ENCODE data around the gene HFM1.
"Not testable (repeated sequence)": the region's sequence is repeated elsewhere in the genome, so short reads cannot be mapped to it uniquely, and the experiment has no call there.

HFM1 gene

GRCh38 chr1:91404151-91405012 lies at the start of gene HFM1:
Gene HFM1 (minus strand): TSS chr1:91404837. CDS start chr1:91401082, 3,755 bp downstream.
- Mint-ChIP-seq H3K9me3 (no peaks in the 10 kb centered on the region), H3K36me3 (ENCODE audit: low read depth) (no peaks in the 10 kb centered on the region), H3K4me3 (peak within 1 kb of the TSS; percentile 79), H3K27ac (peak within 1 kb of the TSS; percentile 80), H3K27me3 (peaks cover 34% of the 10 kb centered on the region), H3K4me1 (peaks cover 6% of the 10 kb centered on the region)
- ATAC-seq (peak; percentile 99), DNase-seq (peak; percentile 73)

- no peak overlapping the region for H3K27ac Mint-ChIP-seq
- H3K36me3 Mint-ChIP-seq (ENCODE audit: low read depth): no peaks in the 10 kb centered on the region
- H3K4me3 Mint-ChIP-seq: no peak overlapping the region
- H3K27me3 Mint-ChIP-seq: peaks cover 2% of the 10 kb centered on the region
- H3K9me3 Mint-ChIP-seq: no peaks in the 10 kb centered on the region
- ATAC-seq (no peak), DNase-seq (no peak)
- no peaks in the 10 kb centered on the region for H3K4me1 Mint-ChIP-seq
Observed at GRCh38 chr1:91454136-91454535, 49.5 kb upstream of the HFM1 start.

GRCh38 chr1:91450260-91450659 lies 45.6 kb upstream of the HFM1 start:
- no peak overlapping the region for H3K27ac Mint-ChIP-seq
- DNase-seq (no peak), ATAC-seq (no peak)
- no peaks in the 10 kb centered on the region for H3K9me3 Mint-ChIP-seq
- H3K36me3 Mint-ChIP-seq (ENCODE audit: low read depth): no peaks in the 10 kb centered on the region
- H3K4me1 Mint-ChIP-seq: no peaks in the 10 kb centered on the region
- peaks cover 2% of the 10 kb centered on the region for H3K27me3 Mint-ChIP-seq
- no peak overlapping the region for H3K4me3 Mint-ChIP-seq

GRCh38 chr1:91447782-91448181 lies 43.1 kb upstream of the HFM1 start:
- not testable (repeated sequence) for H3K4me3 Mint-ChIP-seq; DNase-seq; ATAC-seq; H3K27me3 Mint-ChIP-seq; H3K4me1 Mint-ChIP-seq; H3K9me3 Mint-ChIP-seq; H3K36me3 Mint-ChIP-seq (ENCODE audit: low read depth); H3K27ac Mint-ChIP-seq

GRCh38 chr1:91441980-91442379 lies 37.3 kb upstream of the HFM1 start:
- H3K27me3 Mint-ChIP-seq: peaks cover 17% of the 10 kb centered on the region
- not testable (repeated sequence) for H3K9me3 Mint-ChIP-seq; H3K4me3 Mint-ChIP-seq; ATAC-seq; H3K27ac Mint-ChIP-seq; DNase-seq; H3K4me1 Mint-ChIP-seq; H3K36me3 Mint-ChIP-seq (ENCODE audit: low read depth)

- ATAC-seq: no peak
- Mint-ChIP-seq H3K27ac (no peak overlapping the region), H3K9me3 (peaks cover 7% of the 10 kb centered on the region), H3K27me3 (peaks cover 19% of the 10 kb centered on the region), H3K4me1 (peaks cover 6% of the 10 kb centered on the region), H3K4me3 (no peak overlapping the region), H3K36me3 (ENCODE audit: low read depth) (peaks cover 6% of the 10 kb centered on the region)
- no peak for DNase-seq
Observed at GRCh38 chr1:91440847-91441246, 36.2 kb upstream of the HFM1 start.

- Mint-ChIP-seq H3K4me1 (peaks cover 6% of the 10 kb centered on the region), H3K9me3 (peaks cover 7% of the 10 kb centered on the region), H3K27me3 (peaks cover 17% of the 10 kb centered on the region), H3K36me3 (ENCODE audit: low read depth) (peaks cover 6% of the 10 kb centered on the region), H3K27ac (no peak overlapping the region), H3K4me3 (no peak overlapping the region)
- ATAC-seq (no peak), DNase-seq (no peak)
Observed at GRCh38 chr1:91439016-91439415, 34.4 kb upstream of the HFM1 start.

- H3K4me3 Mint-ChIP-seq: no peak overlapping the region
- DNase-seq: no peak
- peaks cover 42% of the 10 kb centered on the region for H3K27me3 Mint-ChIP-seq
- H3K4me1 Mint-ChIP-seq: no peaks in the 10 kb centered on the region
- ATAC-seq: no peak
- H3K9me3 Mint-ChIP-seq: no peaks in the 10 kb centered on the region
- H3K36me3 Mint-ChIP-seq (ENCODE audit: low read depth): no peaks in the 10 kb centered on the region
- H3K27ac Mint-ChIP-seq: no peak overlapping the region
Observed at GRCh38 chr1:91428182-91428798, 23.7 kb upstream of the HFM1 start.

- Mint-ChIP-seq H3K27me3 (peaks cover 46% of the 10 kb centered on the region), H3K9me3 (no peaks in the 10 kb centered on the region), H3K4me1 (no peaks in the 10 kb centered on the region), H3K36me3 (ENCODE audit: low read depth) (no peaks in the 10 kb centered on the region), H3K4me3 (no peak overlapping the region), H3K27ac (no peak overlapping the region)
- DNase-seq: no peak
- no peak for ATAC-seq
Observed at GRCh38 chr1:91427741-91428140, 23.1 kb upstream of the HFM1 start.

- DNase-seq; H3K9me3 Mint-ChIP-seq; H3K36me3 Mint-ChIP-seq (ENCODE audit: low read depth); H3K4me1 Mint-ChIP-seq; H3K4me3 Mint-ChIP-seq; H3K27ac Mint-ChIP-seq; ATAC-seq: not testable (repeated sequence)
- H3K27me3 Mint-ChIP-seq: peaks cover 44% of the 10 kb centered on the region
Observed at GRCh38 chr1:91422523-91422922, 17.9 kb upstream of the HFM1 start.

GRCh38 chr1:91412371-91412770 lies 7.7 kb upstream of the HFM1 start:
- peaks cover 7% of the 10 kb centered on the region for H3K27me3 Mint-ChIP-seq
- DNase-seq: no peak
- no peak for ATAC-seq
- no peaks in the 10 kb centered on the region for H3K36me3 Mint-ChIP-seq (ENCODE audit: low read depth)
- no peaks in the 10 kb centered on the region for H3K9me3 Mint-ChIP-seq
- no peak overlapping the region for H3K4me3 Mint-ChIP-seq
- no peaks in the 10 kb centered on the region for H3K4me1 Mint-ChIP-seq
- no peak overlapping the region for H3K27ac Mint-ChIP-seq

- H3K9me3 Mint-ChIP-seq: no peaks in the 10 kb centered on the region
- H3K4me3 Mint-ChIP-seq: no peak overlapping the region
- DNase-seq: no peak
- H3K27ac Mint-ChIP-seq: no peak overlapping the region
- H3K27me3 Mint-ChIP-seq: peaks cover 27% of the 10 kb centered on the region
- H3K36me3 Mint-ChIP-seq (ENCODE audit: low read depth): no peaks in the 10 kb centered on the region
- no peak for ATAC-seq
- H3K4me1 Mint-ChIP-seq: peaks cover 6% of the 10 kb centered on the region
Observed at GRCh38 chr1:91406773-91407389, 2.2 kb upstream of the HFM1 start.

GRCh38 chr1:91402023-91402422 lies 2.6 kb downstream of the HFM1 start:
- Mint-ChIP-seq H3K36me3 (ENCODE audit: low read depth) (no peaks in the 10 kb centered on the region), H3K4me3 (no peak overlapping the region), H3K9me3 (no peaks in the 10 kb centered on the region), H3K27me3 (peaks cover 25% of the 10 kb centered on the region), H3K4me1 (peaks cover 6% of the 10 kb centered on the region), H3K27ac (no peak overlapping the region)
- ATAC-seq: no peak
- no peak for DNase-seq

GRCh38 chr1:91400133-91400725 lies 4.4 kb downstream of the HFM1 start:
- H3K9me3 Mint-ChIP-seq: no peaks in the 10 kb centered on the region
- H3K4me1 Mint-ChIP-seq: peaks cover 3% of the 10 kb centered on the region
- ATAC-seq (no peak), DNase-seq (no peak)
- no peak overlapping the region for H3K27ac Mint-ChIP-seq
- H3K27me3 Mint-ChIP-seq: peaks cover 15% of the 10 kb centered on the region
- no peaks in the 10 kb centered on the region for H3K36me3 Mint-ChIP-seq (ENCODE audit: low read depth)
- H3K4me3 Mint-ChIP-seq: no peak overlapping the region

- H3K9me3 Mint-ChIP-seq: no peaks in the 10 kb centered on the region
- peaks cover 10% of the 10 kb centered on the region for H3K27me3 Mint-ChIP-seq
- no peaks in the 10 kb centered on the region for H3K36me3 Mint-ChIP-seq (ENCODE audit: low read depth)
- no peaks in the 10 kb centered on the region for H3K4me1 Mint-ChIP-seq
- H3K4me3 Mint-ChIP-seq: no peak overlapping the region
- no peak overlapping the region for H3K27ac Mint-ChIP-seq
- ATAC-seq (no peak), DNase-seq (no peak)
Observed at GRCh38 chr1:91398291-91398690, 6.3 kb downstream of the HFM1 start.

Measured in activated naive CD8-positive, alpha-beta T cell treated with anti-CD3 and anti-CD28 coated beads, Interleukin-2, amount 50 U/mL, for 24 hours (primary cell).